ENCODE results near the gene ANKRD27. TPM values are rescaled to one million over a fixed set of nuclear protein-coding genes. Genes with fewer than 3 reads are reported as not detected.

Gene ANKRD27
- polyA plus RNA-seq, 1 donor from 2014 or later: 24.6 TPM

GRCh38 chr19:32550666-32551065 lies 124.3 kb downstream of the ANKRD27 start:
- Histone ChIP-seq H3K4me3 (ENCODE audit: low read length) (no peak overlapping the region), H2AFZ (ENCODE audit: low read depth, low read length) (no peak overlapping the region), H3K79me2 (replicated peaks; ENCODE audit: insufficient read depth, low read length) (no peaks in the 10 kb centered on the region), H3K9me2 (ENCODE audit: insufficient read depth, low read length) (no peaks in the 10 kb centered on the region), H3F3A (ENCODE audit: insufficient read depth, low read length, poor library complexity, severe bottlenecking) (no peaks in the 10 kb centered on the region), H3K27ac (ENCODE audit: low read length) (no peak overlapping the region), H3K36me3 (ENCODE audit: insufficient read depth, low read length) (no peaks in the 10 kb centered on the region), H3K9ac (ENCODE audit: low read length) (no peak overlapping the region), H3K4me2 (ENCODE audit: low read length) (no peak overlapping the region), H4K20me1 (ENCODE audit: insufficient read depth) (no peaks in the 10 kb centered on the region), H3K27me3 (ENCODE audit: insufficient read depth, low read depth, low read length) (no peaks in the 10 kb centered on the region), H3K9me3 (ENCODE audit: low read length) (no peaks in the 10 kb centered on the region)
- TF ChIP-seq TAF1 (IDR thresholded peaks at IDR 0.05; ENCODE audit: low read depth) (no peak), RAD21 (conservative IDR thresholded peaks at IDR 0.05) (no peak), SMC3 (conservative IDR thresholded peaks at IDR 0.05; ENCODE audit: poor library complexity) (no peak), EP300 (conservative IDR thresholded peaks at IDR 0.05; ENCODE audit: poor library complexity, severe bottlenecking) (no peak), MXI1 (conservative IDR thresholded peaks at IDR 0.05; ENCODE audit: poor library complexity, severe bottlenecking) (no peak), POLR2AphosphoS5 (IDR thresholded peaks at IDR 0.05) (no peak), EZH2 (IDR thresholded peaks at IDR 0.05; ENCODE audit: borderline replicate concordance, insufficient read depth, low read length, poor library complexity, severe bottlenecking) (no peak), CTCF (IDR thresholded peaks at IDR 0.05; ENCODE audit: poor library complexity, severe bottlenecking) (no peak), REST (IDR thresholded peaks at IDR 0.05; ENCODE audit: borderline replicate concordance) (no peak)

Small RNA genes within 50 kb of the gene (small RNA-seq; reads per million reads assigned to genes)
- gene RN7SL789P (0 reads per million in 3 experiments), gene SNORA68B (0 to 0.10 (median 0.10) reads per million in 3 experiments)

Other genes starting within 250 kb of the ANKRD27 start
- 183 and 189 TPM in 2 replicates for gene PDCD5, start 94.0 kb downstream of the ANKRD27 start, polyA plus RNA-seq
- gene RGS9BP, start 668 bp upstream of the ANKRD27 start, polyA plus RNA-seq: 0.10 TPM in 1 of 2 replicates, not detected in the other
- 0.84 and 1.2 TPM in 2 replicates for gene NUDT19, start 16.6 kb upstream of the ANKRD27 start, polyA plus RNA-seq
- gene TDRD12, start 44.6 kb upstream of the ANKRD27 start, polyA plus RNA-seq: 8.5 and 9.2 TPM in 2 replicates
- gene SLC7A9, start 194.6 kb upstream of the ANKRD27 start, polyA plus RNA-seq: 2.5 and 2.9 TPM in 2 replicates

All from neural cell (in vitro differentiated cells).